GM23338 (cell line): Measurements from ENCODE around the gene LGALS3. TPM values are rescaled to one million over a fixed set of nuclear protein-coding genes. Genes with fewer than 3 reads are reported as not detected.

Experiments
- ATAC-seq: fragments of 200-7000 bp; cut with Tn5 transposase; 3 replicates; pipeline ENCODE4 v1.9.1; 2020
- DNase-seq: peaks from one replicate; pipeline ENCODE4 v3.0.0-alpha.2; 2015; ENCODE audit warnings: low spot score
- H2AFZ ChIP-seq: fragments of 200-600 bp; sonication (generic); 2 replicates; pipeline ENCODE4 v1.8.0; 2016; ENCODE audit warnings: antibody characterized with exemption, mild to moderate bottlenecking, moderate library complexity
- H3F3A ChIP-seq: fragments of 200-600 bp; sonication (generic); replicated peaks from 2 replicates; pipeline ENCODE4 v1.8.0; 2017; ENCODE audit warnings: antibody characterized with exemption, mixed run types, low read depth
- H3K27ac ChIP-seq: fragments of 200-600 bp; sonication (generic); 2 replicates; pipeline ENCODE4 v1.6.1; 2016; ENCODE audit warnings: low read depth
- H3K27me3 ChIP-seq: fragments of 200-600 bp; sonication (generic); 2 replicates; pipeline ENCODE4 v1.8.0; 2016; ENCODE audit warnings: mild to moderate bottlenecking, mixed run types, moderate library complexity; ENCODE audit not compliant: insufficient read depth
- H3K36me3 ChIP-seq: fragments of 200-600 bp; sonication (generic); 2 replicates; pipeline ENCODE4 v1.8.0; 2016; ENCODE audit warnings: mild to moderate bottlenecking; ENCODE audit not compliant: insufficient read depth
- H3K4me1 ChIP-seq: fragments of 200-600 bp; sonication (generic); 2 replicates; pipeline ENCODE4 v1.8.0; 2016; ENCODE audit warnings: mild to moderate bottlenecking, moderate library complexity; ENCODE audit not compliant: insufficient read depth
- H3K4me2 ChIP-seq: fragments of 200-600 bp; sonication (generic); 2 replicates; pipeline ENCODE4 v1.7.1; 2017; ENCODE audit warnings: mixed run types
- H3K4me3 ChIP-seq: fragments of 200-600 bp; sonication (generic); 2 replicates; pipeline ENCODE4 v1.6.1; 2016; ENCODE audit warnings: mixed run types
- H3K79me2 ChIP-seq: fragments of 200-600 bp; sonication (generic); replicated peaks from 2 replicates; pipeline ENCODE4 v1.8.0; 2017; ENCODE audit warnings: mild to moderate bottlenecking; ENCODE audit not compliant: insufficient read depth
- H3K9me2 ChIP-seq: fragments of 200-600 bp; sonication (generic); 2 replicates; pipeline ENCODE4 v1.8.0; 2017; ENCODE audit not compliant: insufficient read depth
- H4K20me1 ChIP-seq: fragments of 200-600 bp; sonication (generic); replicated peaks from 2 replicates; pipeline ENCODE4 v1.8.0; 2017; ENCODE audit warnings: mild to moderate bottlenecking; ENCODE audit not compliant: insufficient read depth
- H3K27ac Mint-ChIP-seq: 2 replicates; pipeline ENCODE4 v1.8.0; 2020; ENCODE audit warnings: inconsistent platforms, mild to moderate bottlenecking, moderate library complexity, mixed read lengths
- H3K27me3 Mint-ChIP-seq: 3 replicates; pipeline ENCODE4 v1.8.0; 2022; ENCODE audit warnings: low read depth, mild to moderate bottlenecking, moderate library complexity, mixed read lengths, inconsistent platforms; ENCODE audit not compliant: insufficient read depth, poor library complexity
- H3K36me3 Mint-ChIP-seq: 3 replicates; pipeline ENCODE4 v1.8.0; 2021; ENCODE audit warnings: low read depth, mild to moderate bottlenecking, inconsistent platforms, moderate library complexity, mixed read lengths
- H3K4me1 Mint-ChIP-seq: 3 replicates; pipeline ENCODE4 v1.8.0; 2020; ENCODE audit warnings: mild to moderate bottlenecking, inconsistent platforms, mixed read lengths
- H3K4me3 Mint-ChIP-seq: 3 replicates; pipeline ENCODE4 v1.8.0; 2021; ENCODE audit warnings: moderate library complexity, mild to moderate bottlenecking, inconsistent platforms, mixed read lengths
- H3K9me3 Mint-ChIP-seq: 3 replicates; pipeline ENCODE4 v1.8.0; 2020; ENCODE audit warnings: moderate library complexity, mild to moderate bottlenecking, inconsistent platforms, mixed read lengths
- CREB1 ChIP-seq: fragments of 250-450 bp; sonication (Bioruptor Pico); IDR thresholded peaks from 2 replicates; pipeline ENCODE4 v1.5.0; 2020; ENCODE audit warnings: low read depth, mild to moderate bottlenecking, moderate library complexity
- CTCF ChIP-seq, 2 experiments: fragments of 200-600 bp in 1 of 2; sonication (generic) in 1 of 2; conservative IDR thresholded peaks; 2 replicates each; pipeline versions ENCODE4 v1.5.1 to v1.6.1; 2016 to 2017; ENCODE audit warnings: antibody characterized with exemption in 2 of 2, low read depth in 2 of 2, mild to moderate bottlenecking in 2 of 2, moderate library complexity in 1 of 2
- ETS1 ChIP-seq: IDR thresholded peaks from 2 replicates; pipeline ENCODE4 v1.6.1; 2016; ENCODE audit warnings: antibody characterized with exemption
- EZH2 ChIP-seq: fragments of 200-600 bp; sonication (generic); IDR thresholded peaks from one replicate; pipeline ENCODE4 v1.8.0; 2017; ENCODE audit warnings: antibody characterized with exemption, mild to moderate bottlenecking, low read depth; ENCODE audit not compliant: unreplicated experiment
- EZH2phosphoT487 ChIP-seq: fragments of 200-600 bp; sonication (generic); IDR thresholded peaks from one replicate; pipeline ENCODE4 v1.8.1; 2018; ENCODE audit warnings: antibody characterized with exemption; ENCODE audit not compliant: unreplicated experiment
- JUNB ChIP-seq: IDR thresholded peaks from one replicate; pipeline ENCODE4 v1.6.1; 2016; ENCODE audit warnings: antibody characterized with exemption; ENCODE audit not compliant: unreplicated experiment
- NANOG ChIP-seq: IDR thresholded peaks from 2 replicates; pipeline ENCODE4 v1.6.1; 2016; ENCODE audit warnings: antibody characterized with exemption, borderline replicate concordance
- POLR2AphosphoS5 ChIP-seq: IDR thresholded peaks from 2 replicates; pipeline ENCODE4 v1.6.1; 2016; ENCODE audit warnings: antibody characterized with exemption, low read depth
- REST ChIP-seq: IDR thresholded peaks from one replicate; pipeline ENCODE4 v1.6.1; 2018; ENCODE audit warnings: antibody characterized with exemption; ENCODE audit not compliant: unreplicated experiment
- STAT1 ChIP-seq: IDR thresholded peaks from one replicate; pipeline ENCODE4 v1.6.1; 2016; ENCODE audit warnings: antibody characterized with exemption; ENCODE audit not compliant: unreplicated experiment
- ZNF114 ChIP-seq: fragments of 250-450 bp; sonication (Bioruptor Pico); IDR thresholded peaks from 2 replicates; pipeline ENCODE4 v1.5.0; 2020; ENCODE audit warnings: mild to moderate bottlenecking, moderate library complexity
- polyA plus RNA-seq: library from polyadenylated mRNA; unstranded; fragments of >200 nt; fragmentation: Nextera tagmentation; extraction: Ambion mirVana; gene quantifications from 2 replicates; pipeline ENCODE4 v1.2.1, GENCODE V29; 2016
- total RNA-seq: library from RNA; depleted of rRNA; stranded (reverse); fragments of >200 nt; shearing (Covaris generic); gene quantifications from 2 replicates; pipeline ENCODE4 v1.2.3, GENCODE V29; 2014

LGALS3 gene
- total and polyA plus RNA-seq, 2 experiments from 2014 or later: 7.2 to 10.9 TPM

GRCh38 chr14:55141825-55142224, 12.8 kb downstream of the LGALS3 start:
- H3K4me1 Mint-ChIP-seq: no peaks in the 10 kb centered on the region
- no peaks in the 10 kb centered on the region for H3K27me3 ChIP-seq
- H3K9me3 Mint-ChIP-seq: no peaks in the 10 kb centered on the region
- no peak for ATAC-seq
- no peak for TF ChIP-seq CREB1 (CRISPR knock-in tag)
- no peak for TF ChIP-seq EZH2phosphoT487
- TF ChIP-seq CTCF (conservative IDR thresholded peaks at IDR 0.05; ENCODE audit: low read depth in 2 of 2): no peak
- TF ChIP-seq JUNB: no peak
- TF ChIP-seq EZH2: no peak
- H3K36me3 Mint-ChIP-seq: peaks cover 34% of the 10 kb centered on the region
- H3K27ac Mint-ChIP-seq: no peak overlapping the region
- H3K36me3 ChIP-seq: peaks cover 22% of the 10 kb centered on the region; the same call in 1 of the 2 replicates
- no peaks in the 10 kb centered on the region for H3K9me2 ChIP-seq
- no peaks in the 10 kb centered on the region for H3K4me1 ChIP-seq
- no peaks in the 10 kb centered on the region; the same call in 1 of the 2 replicates for H4K20me1 ChIP-seq
- H3K4me2 ChIP-seq: no peak overlapping the region
- no peak overlapping the region for H3K27ac ChIP-seq
- H3K4me3 Mint-ChIP-seq: no peak overlapping the region
- DNase-seq: no peak
- no peak overlapping the region for H3K4me3 ChIP-seq
- peaks cover 2% of the 10 kb centered on the region for H3K27me3 Mint-ChIP-seq
- H3K79me2 ChIP-seq: no peaks in the 10 kb centered on the region
- H2AFZ ChIP-seq: no peak overlapping the region
- no peaks in the 10 kb centered on the region for H3F3A ChIP-seq

GRCh38 chr14:55142466-55142865, 13.4 kb downstream of the LGALS3 start:
- no peaks in the 10 kb centered on the region for H3K9me3 Mint-ChIP-seq
- Histone ChIP-seq H3K9me2 (no peaks in the 10 kb centered on the region), H3K27me3 (no peaks in the 10 kb centered on the region), H3K36me3 (peaks cover 28% of the 10 kb centered on the region; the same call in 1 of the 2 replicates), H3K4me2 (no peak overlapping the region), H3K27ac (no peak overlapping the region), H3K4me1 (no peaks in the 10 kb centered on the region), H3F3A (no peaks in the 10 kb centered on the region), H2AFZ (no peak overlapping the region), H4K20me1 (no peaks in the 10 kb centered on the region; the same call in 1 of the 2 replicates), H3K79me2 (no peaks in the 10 kb centered on the region), H3K4me3 (no peak overlapping the region)
- no peak for DNase-seq
- no peaks in the 10 kb centered on the region for H3K4me1 Mint-ChIP-seq
- peaks cover 38% of the 10 kb centered on the region for H3K36me3 Mint-ChIP-seq
- ATAC-seq: no peak
- peaks cover 2% of the 10 kb centered on the region for H3K27me3 Mint-ChIP-seq
- H3K27ac Mint-ChIP-seq: no peak overlapping the region
- no peak overlapping the region for H3K4me3 Mint-ChIP-seq
- TF ChIP-seq ZNF114 (CRISPR knock-in tag): no peak
- no peak for TF ChIP-seq POLR2AphosphoS5
- TF ChIP-seq NANOG: no peak
- no peak for TF ChIP-seq STAT1
- no peak for TF ChIP-seq REST
- TF ChIP-seq CTCF (conservative IDR thresholded peaks at IDR 0.05; ENCODE audit: low read depth in 2 of 2): no peak
- no peak for TF ChIP-seq ETS1
